Measurements from ENCODE around the gene CDCA8.
"Not testable (repeated sequence)": the region's sequence is repeated elsewhere in the genome, so short reads cannot be mapped to it uniquely, and the experiment has no call there.

CDCA8 gene

GRCh38 chr1:37680933-37681332, 11.4 kb upstream of the CDCA8 start:
- Histone ChIP-seq H3K4me2 (no peak overlapping the region), H3K9ac (no peak overlapping the region), H3K36me3 (peaks cover 38 to 56% (median 43%) of the 10 kb centered on the region in 11 experiments), H3K4me1 (peaks cover 18 to 32% (median 24%) of the 10 kb centered on the region in 10 experiments), H3K27me3 (peaks cover 0 to under 1% (median 0%) of the 10 kb centered on the region in 11 experiments; a peak in 2 of 22 replicates), H3K4me3 (no peak overlapping the region), H3K9me3 (replicated peaks in 1 of 11) (no peaks in the 10 kb centered on the region), H3K27ac (no peak overlapping the region), H4K20me1 (peaks cover 0 to 25% (median 11%) of the 10 kb centered on the region in 11 experiments; a peak in 8 of 22 replicates)
- TF ChIP-seq Cebpa-rat (IDR thresholded peaks at IDR 0.05) = no peak

- Histone ChIP-seq H3K4me3 (no peak overlapping the region), H4K20me1 (peaks cover 0 to 34% (median 13%) of the 10 kb centered on the region in 11 experiments; a peak in 13 of 22 replicates), H3K9me3 (replicated peaks in 1 of 11) (no peaks in the 10 kb centered on the region), H3K9ac (peak overlapping the region in 2 of 11 experiments; percentile 44 to 46; a peak in 2 of 22 replicates), H3K4me2 (peak overlapping the region in 3 of 11 experiments; percentile 32 to 58 (median 54); a peak in 5 of 22 replicates), H3K36me3 (peaks cover 51 to 71% (median 58%) of the 10 kb centered on the region in 11 experiments), H3K4me1 (peaks cover 2 to 17% (median 8%) of the 10 kb centered on the region in 10 experiments), H3K27me3 (no peaks in the 10 kb centered on the region), H3K27ac (peak overlapping the region in 3 of 11 experiments; percentile 29 to 57 (median 44); a peak in 3 of 22 replicates)
- no peak for TF ChIP-seq Cebpa-rat (IDR thresholded peaks at IDR 0.05)
These were observed 9.9 kb upstream of the CDCA8 start for GRCh38 chr1:37682334-37682987.

DNA sequence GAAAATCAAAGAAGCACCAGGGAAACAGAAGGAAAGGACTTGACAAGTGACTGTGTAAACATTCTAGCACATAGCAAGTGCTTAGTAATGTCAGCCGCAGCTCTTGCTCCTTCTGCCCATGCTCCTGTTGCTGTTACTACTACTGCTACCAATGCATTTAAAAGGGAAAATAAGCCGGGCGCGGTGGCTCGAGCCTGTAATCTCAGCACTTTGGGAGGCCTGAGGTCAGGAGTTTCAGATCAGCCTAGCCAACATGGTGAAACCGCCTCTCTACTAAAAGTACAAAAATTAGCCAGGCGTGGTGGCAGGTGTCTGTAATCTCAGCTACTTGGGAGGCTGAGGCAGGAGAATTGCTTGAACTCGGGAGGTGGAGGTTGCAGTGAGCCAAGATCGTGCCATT, 8.1 kb upstream of the CDCA8 start:
- Histone ChIP-seq H3K4me1 (peaks cover 10 to 19% (median 15%) of the 10 kb centered on the region in 10 experiments), H4K20me1 (peaks cover 0 to 51% (median 27%) of the 10 kb centered on the region in 11 experiments; a peak in 13 of 22 replicates), H3K36me3 (peaks cover 55 to 85% (median 65%) of the 10 kb centered on the region in 11 experiments)
- H3K27me3 ChIP-seq; H3K27ac ChIP-seq; H3K4me3 ChIP-seq; H3K9ac ChIP-seq; H3K9me3 ChIP-seq (replicated peaks in 1 of 11); H3K4me2 ChIP-seq: not testable (repeated sequence)

- no peak for TF ChIP-seq Cebpa-rat (IDR thresholded peaks at IDR 0.05)
- Histone ChIP-seq H3K36me3 (peaks cover 55 to 79% (median 61%) of the 10 kb centered on the region in 11 experiments), H3K27ac (no peak overlapping the region), H3K9ac (no peak overlapping the region), H3K4me1 (peaks cover 16 to 26% (median 21%) of the 10 kb centered on the region in 10 experiments), H3K4me3 (no peak overlapping the region), H3K9me3 (replicated peaks in 1 of 11) (no peaks in the 10 kb centered on the region), H3K4me2 (no peak overlapping the region), H4K20me1 (peaks cover 0 to 56% (median 30%) of the 10 kb centered on the region in 11 experiments; a peak in 13 of 22 replicates), H3K27me3 (no peaks in the 10 kb centered on the region)
These were observed 6.6 kb upstream of the CDCA8 start for GRCh38 chr1:37685722-37686121.

- H3K4me3 ChIP-seq; H3K27ac ChIP-seq; H3K27me3 ChIP-seq; H3K9me3 ChIP-seq (replicated peaks in 1 of 11): not testable (repeated sequence)
- Histone ChIP-seq H3K36me3 (peaks cover 45 to 59% (median 50%) of the 10 kb centered on the region in 11 experiments), H4K20me1 (peaks cover 0 to 56% (median 29%) of the 10 kb centered on the region in 11 experiments; a peak in 13 of 22 replicates), H3K4me2 (peak overlapping the region in 6 of 11 experiments; percentile 90 to 97 (median 96); a peak in 3 of 22 replicates), H3K4me1 (peaks cover 24 to 33% (median 29%) of the 10 kb centered on the region in 10 experiments), H3K9ac (peak overlapping the region in 6 of 11 experiments; percentile 10 to 79 (median 38); a peak in 5 of 22 replicates)
These were observed 4.6 kb upstream of the CDCA8 start for GRCh38 chr1:37687764-37688163.

DNA sequence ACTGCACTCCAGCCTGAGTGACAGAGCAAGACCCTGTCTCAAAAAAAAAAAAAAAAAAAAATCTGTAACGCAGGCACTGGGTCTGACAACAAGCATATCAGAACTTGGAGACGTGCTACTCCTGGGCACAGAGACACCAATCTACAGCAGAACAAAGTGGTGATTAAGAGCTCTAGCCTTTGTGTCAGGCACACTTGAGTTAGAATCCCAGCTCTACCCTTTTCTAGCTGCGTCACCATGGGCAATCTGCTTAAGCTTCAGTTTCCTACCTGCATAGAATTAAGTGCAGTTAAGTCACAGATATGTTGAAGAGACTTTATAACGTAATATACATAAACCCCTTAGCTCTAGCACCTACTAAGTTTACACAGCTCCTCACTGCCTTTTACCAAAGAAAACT, 3.4 kb upstream of the CDCA8 start:
- Histone ChIP-seq H3K9me3 (replicated peaks in 1 of 11) (no peaks in the 10 kb centered on the region), H3K9ac (peak overlapping the region; percentile 76 to 95 (median 83)), H4K20me1 (peaks cover 0 to 47% (median 19%) of the 10 kb centered on the region in 11 experiments; a peak in 13 of 22 replicates), H3K4me1 (peaks cover 32 to 41% (median 37%) of the 10 kb centered on the region in 10 experiments), H3K4me3 (peak overlapping the region; percentile 72 to 97 (median 90)), H3K4me2 (peak overlapping the region; percentile 76 to 97 (median 96)), H3K36me3 (peaks cover 36 to 53% (median 42%) of the 10 kb centered on the region in 11 experiments), H3K27me3 (no peaks in the 10 kb centered on the region), H3K27ac (peak overlapping the region; percentile 30 to 90 (median 77); a peak in 21 of 22 replicates)
- TF ChIP-seq Cebpa-rat (IDR thresholded peaks at IDR 0.05) = no peak

DNA sequence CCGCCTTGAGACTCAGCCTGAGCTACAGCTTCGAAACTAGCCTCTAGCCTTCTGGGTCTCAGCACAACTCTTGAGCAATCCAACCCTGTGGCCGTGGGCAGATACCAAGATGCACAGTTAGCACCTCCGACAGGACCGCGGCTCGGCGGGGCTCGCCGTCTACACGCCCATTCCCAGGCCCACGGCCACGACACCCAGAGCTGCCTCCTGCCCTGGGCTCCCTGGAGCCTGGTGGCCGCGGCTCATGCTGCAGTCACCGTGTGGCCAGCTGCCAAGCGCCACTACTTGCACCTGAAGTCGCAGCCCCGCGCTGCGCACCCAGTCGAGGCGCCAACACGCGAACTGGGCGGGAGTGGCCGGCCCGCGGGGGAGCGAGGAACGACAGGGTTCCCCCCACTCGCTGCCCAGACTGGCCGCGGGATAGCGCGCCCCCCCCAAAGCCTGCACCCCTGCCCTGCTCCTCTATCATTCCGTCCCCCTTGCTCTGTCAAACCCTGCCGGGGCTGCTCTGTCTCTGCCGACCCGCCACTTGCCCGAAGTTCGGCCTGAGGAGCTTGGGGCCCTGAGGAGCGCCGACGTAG, 729 bp upstream of the CDCA8 start:
- Histone ChIP-seq H3K4me1 (peaks cover 33 to 47% (median 41%) of the 10 kb centered on the region in 10 experiments), H3K27ac (peak overlapping the region; percentile 60 to 95 (median 80); a peak in 21 of 22 replicates), H3K27me3 (no peaks in the 10 kb centered on the region), H4K20me1 (peaks cover 0 to 37% (median 18%) of the 10 kb centered on the region in 11 experiments; a peak in 13 of 22 replicates), H3K9ac (peak overlapping the region; percentile 84 to 96 (median 92)), H3K4me2 (peak overlapping the region; percentile 93 to 100 (median 98)), H3K9me3 (replicated peaks in 1 of 11) (no peaks in the 10 kb centered on the region), H3K4me3 (peak overlapping the region; percentile 80 to 97 (median 90)), H3K36me3 (peaks cover 18 to 55% (median 44%) of the 10 kb centered on the region in 11 experiments; a peak in 21 of 22 replicates)
- TF ChIP-seq Cebpa-rat (IDR thresholded peaks at IDR 0.05) = no peak

- peak overlapping the region; percentile 82 to 99 (median 88) for H3K4me2 ChIP-seq
- H3K4me3 ChIP-seq = peak overlapping the region; percentile 80 to 97 (median 90)
- no peaks in the 10 kb centered on the region for H3K9me3 ChIP-seq (replicated peaks in 1 of 11)
- H4K20me1 ChIP-seq = peaks cover 0 to 46% (median 20%) of the 10 kb centered on the region in 11 experiments; a peak in 15 of 22 replicates
- no peak for TF ChIP-seq Cebpa-rat (IDR thresholded peaks at IDR 0.05)
- H3K27me3 ChIP-seq = no peaks in the 10 kb centered on the region
- peak overlapping the region; percentile 76 to 96 (median 92) for H3K9ac ChIP-seq
- peaks cover 32 to 45% (median 41%) of the 10 kb centered on the region in 10 experiments for H3K4me1 ChIP-seq
- H3K27ac ChIP-seq = peak overlapping the region in 10 of 11 experiments; percentile 49 to 95 (median 90); a peak in 18 of 22 replicates
- H3K36me3 ChIP-seq = peaks cover 20 to 55% (median 45%) of the 10 kb centered on the region in 11 experiments; a peak in 19 of 22 replicates
These were observed 489 bp downstream of the CDCA8 start for GRCh38 chr1:37692834-37693175.

DNA sequence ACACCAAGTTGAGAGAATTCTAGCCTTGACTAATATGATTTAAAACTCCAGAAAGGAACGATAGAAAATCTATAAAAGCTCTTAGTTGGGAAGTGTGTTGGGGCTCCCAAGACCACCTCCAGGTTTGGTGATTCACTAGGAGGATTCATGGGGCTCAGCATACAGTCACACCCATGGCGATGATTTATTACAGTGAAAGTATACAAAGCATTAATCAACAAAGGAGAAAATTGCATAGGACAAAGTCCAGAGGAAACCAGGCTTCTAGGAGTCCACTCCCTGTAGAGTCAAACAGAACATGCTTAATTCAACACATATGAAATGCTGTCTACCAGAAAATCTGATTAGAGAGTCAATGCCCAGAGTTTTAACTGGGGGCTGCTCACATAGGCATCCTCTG, 4.8 kb downstream of the CDCA8 start:
- H3K9me3 ChIP-seq (replicated peaks in 1 of 11) = no peaks in the 10 kb centered on the region
- no peaks in the 10 kb centered on the region for H3K27me3 ChIP-seq
- H4K20me1 ChIP-seq = peaks cover 0 to 66% (median 14%) of the 10 kb centered on the region in 11 experiments; a peak in 12 of 22 replicates
- no peak overlapping the region; a peak in 1 of 22 replicates for H3K9ac ChIP-seq
- H3K4me3 ChIP-seq = no peak overlapping the region
- H3K36me3 ChIP-seq = peaks cover 31 to 88% (median 85%) of the 10 kb centered on the region in 11 experiments; a peak in 21 of 22 replicates
- no peak for TF ChIP-seq Cebpa-rat (IDR thresholded peaks at IDR 0.05)
- peaks cover 4 to 15% (median 12%) of the 10 kb centered on the region in 10 experiments; a peak in 18 of 20 replicates for H3K4me1 ChIP-seq
- no peak overlapping the region for H3K4me2 ChIP-seq
- H3K27ac ChIP-seq = no peak overlapping the region
